Esophagus muscularis mucosa (tissue), 4 donors: Measurements from ENCODE around the gene KL.

Experiments used
- EP300 ChIP-seq: sonication (generic); formaldehyde crosslinking; IDR thresholded peaks from one replicate; pipeline ENCODE4 v1.6.1; 2017; ENCODE audit warnings: antibody characterized with exemption
- POLR2A ChIP-seq: fragments of 450-650 bp; IDR thresholded peaks from one replicate; pipeline ENCODE4 v1.6.1; 2017; ENCODE audit warnings: antibody characterized with exemption, moderate library complexity, mild to moderate bottlenecking, low read depth
- POLR2AphosphoS5 ChIP-seq, 2 donors: sonication (generic); formaldehyde crosslinking; IDR thresholded peaks; one replicate each; pipeline ENCODE4 v1.6.1; 2017; ENCODE audit warnings: antibody characterized with exemption in 2 of 2
- TF ChIP-seq, protein P1 (sequence below), 3 experiments: fragments of 200-600 bp in 2 of 3; fragments of 450-650 bp in 1 of 3; sonication (generic) in 2 of 3; IDR thresholded peaks; one replicate each; pipeline ENCODE4 v1.5.1; 2017 to 2019; ENCODE audit warnings: antibody characterized with exemption in 3 of 3, mild to moderate bottlenecking in 2 of 3, moderate library complexity in 1 of 3

DNA sequence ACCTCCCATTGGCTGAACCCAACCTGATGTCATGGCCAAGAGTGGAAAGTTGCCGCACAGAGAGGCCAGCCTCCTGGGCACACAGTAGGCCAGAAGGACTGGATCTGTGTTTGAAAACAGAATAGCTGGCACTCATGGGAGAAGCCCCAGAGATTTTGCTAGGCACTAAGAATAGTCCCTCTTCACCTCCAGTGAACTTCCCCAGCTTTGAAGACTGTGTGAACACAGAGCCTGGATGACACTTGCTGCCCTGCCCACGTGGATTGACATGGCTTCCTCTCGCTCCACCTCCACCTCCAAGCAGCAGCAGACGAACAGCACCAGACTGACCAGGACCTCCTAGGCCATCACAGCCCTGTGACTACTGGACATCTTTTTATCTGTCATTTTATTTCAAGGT is 37.9 kb upstream of the KL start:
- TF ChIP-seq EP300 (no peak), POLR2A (no peak), POLR2AphosphoS5 (IDR thresholded peaks at IDR 0.05) (no peak)
- TF ChIP-seq, protein P1, sequence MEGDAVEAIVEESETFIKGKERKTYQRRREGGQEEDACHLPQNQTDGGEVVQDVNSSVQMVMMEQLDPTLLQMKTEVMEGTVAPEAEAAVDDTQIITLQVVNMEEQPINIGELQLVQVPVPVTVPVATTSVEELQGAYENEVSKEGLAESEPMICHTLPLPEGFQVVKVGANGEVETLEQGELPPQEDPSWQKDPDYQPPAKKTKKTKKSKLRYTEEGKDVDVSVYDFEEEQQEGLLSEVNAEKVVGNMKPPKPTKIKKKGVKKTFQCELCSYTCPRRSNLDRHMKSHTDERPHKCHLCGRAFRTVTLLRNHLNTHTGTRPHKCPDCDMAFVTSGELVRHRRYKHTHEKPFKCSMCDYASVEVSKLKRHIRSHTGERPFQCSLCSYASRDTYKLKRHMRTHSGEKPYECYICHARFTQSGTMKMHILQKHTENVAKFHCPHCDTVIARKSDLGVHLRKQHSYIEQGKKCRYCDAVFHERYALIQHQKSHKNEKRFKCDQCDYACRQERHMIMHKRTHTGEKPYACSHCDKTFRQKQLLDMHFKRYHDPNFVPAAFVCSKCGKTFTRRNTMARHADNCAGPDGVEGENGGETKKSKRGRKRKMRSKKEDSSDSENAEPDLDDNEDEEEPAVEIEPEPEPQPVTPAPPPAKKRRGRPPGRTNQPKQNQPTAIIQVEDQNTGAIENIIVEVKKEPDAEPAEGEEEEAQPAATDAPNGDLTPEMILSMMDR (IDR thresholded peaks at IDR 0.05), result no peak
